GM18873 (cell line): Measurements from ENCODE around the gene LRRC8D.
"Not testable (repeated sequence)": the region's sequence is repeated elsewhere in the genome, so short reads cannot be mapped to it uniquely, and the experiment has no call there.

ENCODE experiments used
- ATAC-seq: cut with Tn5 transposase; IDR thresholded peaks from one replicate; pipeline ENCODE4 v1.9.1; 2021; ENCODE audit warnings: mild to moderate bottlenecking, moderate library complexity, moderate number of reproducible peaks; ENCODE audit not compliant: unreplicated experiment, low FRiP score

Gene LRRC8D

DNA sequence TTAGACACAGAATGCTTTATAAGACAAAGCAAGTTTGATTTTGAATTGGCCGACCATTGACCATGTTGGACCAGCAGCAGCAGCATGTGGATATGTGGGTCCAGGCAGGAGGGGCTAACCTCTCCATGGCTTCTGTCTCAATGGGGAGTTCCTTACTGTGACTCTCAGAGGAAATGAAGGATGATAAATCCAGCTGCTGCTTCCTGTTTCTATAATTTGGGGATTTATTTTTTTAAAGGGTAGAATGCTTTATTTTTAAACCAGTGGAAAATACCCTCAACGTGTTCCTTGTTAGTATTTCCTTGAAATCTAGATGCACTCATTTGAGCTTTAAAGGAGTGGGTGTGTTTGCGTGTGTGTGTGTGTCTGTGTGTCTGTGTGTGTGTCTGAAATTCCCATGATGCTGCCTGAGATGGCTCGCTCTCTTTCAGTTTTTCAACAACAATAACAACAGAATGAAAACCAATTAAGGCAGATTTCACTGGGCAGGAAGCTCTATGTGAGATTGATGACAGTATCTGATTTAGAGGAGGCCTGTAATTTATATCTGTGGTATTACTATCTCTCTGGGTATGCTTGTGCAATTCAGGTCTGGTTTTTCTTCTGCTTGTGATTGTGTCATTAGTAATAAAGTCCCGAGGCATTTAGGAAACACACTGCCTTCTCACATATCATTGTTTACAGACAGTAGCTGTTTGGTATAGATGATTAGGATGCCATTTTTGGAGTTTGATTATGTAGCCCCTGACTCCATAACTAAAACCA is 88.0 kb downstream of the LRRC8D start:
- ATAC-seq, result no peak

- no peak for ATAC-seq
Observed at GRCh38 chr1:89910268-89910667, 89.4 kb downstream of the LRRC8D start.

GRCh38 chr1:89910780-89911179 is 89.9 kb downstream of the LRRC8D start:
- ATAC-seq, result no peak

DNA sequence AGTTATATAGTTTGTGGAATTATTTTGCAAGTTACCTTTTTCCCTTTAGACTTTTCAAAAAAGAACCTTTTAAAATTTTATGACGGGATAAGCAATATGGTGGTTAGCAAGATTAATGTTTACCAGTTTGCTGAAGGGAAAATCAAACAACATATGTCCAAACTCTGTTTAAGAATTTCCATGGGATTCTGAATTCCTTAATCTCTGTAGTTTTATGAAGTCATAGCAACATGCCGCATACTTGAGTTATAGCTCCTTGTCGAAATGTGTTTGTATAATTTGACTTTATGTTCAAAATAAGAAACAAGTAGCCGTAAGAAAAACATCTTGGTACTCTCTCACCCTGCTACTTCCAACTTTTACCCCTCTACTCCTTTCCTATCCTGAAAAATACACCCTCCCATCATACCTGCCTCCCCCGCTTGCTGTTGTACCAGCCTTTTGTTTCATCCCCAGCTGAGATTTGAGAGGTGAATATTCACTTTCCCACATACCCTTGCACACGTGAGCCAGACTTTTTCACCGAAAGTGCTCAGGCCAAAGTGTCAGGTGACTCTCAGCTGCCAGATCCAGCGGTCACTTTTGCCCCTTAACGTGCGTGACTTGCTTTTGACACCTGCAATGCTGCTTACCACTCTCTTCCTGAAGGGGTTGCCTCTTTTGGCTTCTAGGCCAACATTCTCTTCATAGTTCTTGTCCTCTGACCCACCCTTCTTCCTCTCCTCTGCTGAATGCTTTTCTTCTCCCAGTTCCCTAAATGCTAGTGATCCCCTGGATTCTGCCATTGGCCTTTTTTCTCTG is 90.6 kb downstream of the LRRC8D start:
- ATAC-seq, result no peak

DNA sequence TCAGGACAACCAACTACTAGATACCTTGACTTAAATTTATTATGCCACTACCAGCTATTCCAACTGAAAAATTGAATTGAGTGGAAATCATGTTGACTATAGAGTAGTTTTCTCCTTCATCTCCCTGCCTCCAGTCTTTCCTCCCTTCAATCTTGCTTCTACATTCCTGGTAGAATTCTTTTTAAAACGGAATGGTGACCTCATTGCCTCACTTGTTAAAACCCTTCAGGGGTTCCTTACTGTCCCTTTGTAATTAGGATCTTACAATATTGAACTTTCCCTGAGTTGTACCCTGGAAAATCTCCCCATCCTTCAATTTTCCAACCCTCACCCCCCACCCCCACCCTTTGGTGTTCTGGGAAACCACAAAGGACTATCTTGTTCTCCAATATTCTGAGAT is 91.2 kb downstream of the LRRC8D start:
- no peak for ATAC-seq

DNA sequence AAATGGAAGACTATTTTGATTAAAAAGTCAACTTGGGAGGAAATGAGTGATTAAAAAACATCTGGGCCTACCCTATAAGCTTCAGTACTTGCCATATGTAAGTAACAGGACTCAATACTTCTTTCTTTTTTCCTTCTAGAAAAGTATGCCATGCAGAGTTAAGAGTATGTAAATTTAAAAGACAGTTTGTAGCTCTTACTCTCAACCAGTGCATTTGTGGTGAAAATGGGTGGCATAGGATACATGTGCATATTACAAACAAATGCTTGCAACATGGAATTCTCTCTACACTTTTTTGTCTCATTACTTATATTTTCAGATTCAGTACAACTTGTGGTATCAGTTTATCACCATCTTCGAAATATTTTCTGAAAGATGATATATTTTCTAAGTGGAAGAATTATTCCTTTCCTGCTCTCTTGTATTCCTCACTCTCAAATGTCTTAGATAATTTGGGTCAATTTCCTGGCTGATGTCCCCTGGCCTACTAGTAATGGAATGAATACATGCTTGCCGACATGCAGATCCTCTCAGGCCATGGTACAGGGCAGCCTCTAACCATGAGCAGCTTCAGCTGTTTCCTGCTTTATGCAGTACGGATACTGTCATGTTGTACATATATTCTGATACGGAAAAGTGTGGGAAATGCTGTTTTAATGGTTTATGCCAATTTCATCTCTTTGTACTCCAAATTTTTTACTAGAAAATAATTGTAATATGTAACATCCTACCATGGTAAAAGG is 92.7 kb downstream of the LRRC8D start:
- no peak for ATAC-seq

GRCh38 chr1:89917353-89917752 is 96.5 kb downstream of the LRRC8D start:
- no peak for ATAC-seq

- ATAC-seq, result no peak
Observed at GRCh38 chr1:89918127-89918793, 97.4 kb downstream of the LRRC8D start.

DNA sequence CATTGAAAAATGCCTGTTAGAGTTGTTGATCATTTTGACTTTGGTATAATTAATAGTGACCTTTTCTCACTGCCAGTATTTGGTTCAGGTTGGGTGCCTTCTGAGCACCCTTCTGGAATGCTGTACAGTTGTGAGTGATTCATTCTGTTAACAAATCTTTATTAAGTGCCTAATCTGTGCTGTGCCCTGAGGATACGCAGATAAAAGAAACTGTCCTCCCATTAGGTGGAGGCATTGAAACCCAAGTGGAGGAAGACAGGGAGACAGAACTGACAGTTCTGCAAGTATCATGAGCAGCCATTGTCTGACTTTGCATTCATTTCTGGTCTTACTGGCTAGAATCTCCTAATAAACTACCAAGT is 97.9 kb downstream of the LRRC8D start:
- no peak for ATAC-seq

DNA sequence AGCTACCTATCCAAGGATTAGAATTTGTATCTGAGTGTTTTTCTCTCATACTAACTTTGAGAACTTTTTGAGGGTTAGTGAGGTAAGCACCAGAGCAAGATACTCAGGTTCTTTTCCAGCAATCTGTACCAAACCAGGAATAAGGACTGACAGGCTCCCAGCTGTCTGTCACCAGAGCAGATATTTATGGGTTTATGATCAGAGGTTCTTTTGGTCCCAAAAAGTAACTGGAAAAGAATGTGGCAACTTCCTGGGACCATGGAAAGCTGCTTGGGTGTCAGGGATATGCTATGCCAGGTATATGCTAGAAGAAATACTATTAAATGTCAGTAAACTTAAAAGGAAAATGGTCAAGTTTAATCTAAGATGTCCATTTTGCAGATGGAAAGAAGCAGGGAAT is 98.3 kb downstream of the LRRC8D start:
- no peak for ATAC-seq

- ATAC-seq, result no peak
Observed at GRCh38 chr1:89922911-89923310, 102.1 kb downstream of the LRRC8D start.

GRCh38 chr1:89923517-89923916 is 102.7 kb downstream of the LRRC8D start:
- no peak for ATAC-seq

DNA sequence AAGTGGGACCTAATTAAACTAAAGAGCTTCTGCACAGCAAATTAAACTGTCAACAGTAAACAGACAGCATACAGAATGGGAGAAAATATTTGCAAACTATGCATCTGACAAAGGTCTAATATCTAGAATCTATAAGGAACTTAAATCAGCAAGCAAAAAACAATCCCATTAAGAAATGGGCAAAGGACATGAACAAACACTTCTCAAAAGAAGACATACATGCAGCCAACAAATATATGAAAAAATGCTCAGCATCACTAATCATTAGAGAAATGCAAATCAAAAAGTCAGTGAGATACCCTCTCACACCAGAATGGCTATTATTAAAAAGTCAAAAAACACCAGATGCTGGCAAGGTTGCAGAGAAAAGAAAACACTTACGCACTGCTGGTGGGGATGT is 103.2 kb downstream of the LRRC8D start:
- ATAC-seq, result not testable (repeated sequence)

DNA sequence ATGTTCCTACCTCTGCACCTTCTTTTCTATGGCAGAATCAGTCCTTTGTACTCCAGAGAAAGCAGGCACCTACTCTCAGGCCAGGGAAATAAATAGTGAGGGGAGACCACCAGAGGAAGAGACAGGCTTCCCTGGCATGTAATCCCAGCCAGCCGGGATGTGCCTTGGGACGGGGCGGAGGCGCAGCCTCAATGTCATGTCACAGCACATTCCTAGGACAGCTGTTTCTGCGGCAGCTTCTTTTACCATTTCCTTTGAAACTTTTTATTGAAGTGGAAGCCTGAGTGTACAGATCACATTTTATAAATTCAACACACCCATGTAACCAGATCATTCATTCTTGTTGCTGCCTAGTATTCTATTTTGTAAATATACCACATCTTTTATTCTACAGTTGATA is 106.2 kb downstream of the LRRC8D start:
- ATAC-seq, result no peak

DNA sequence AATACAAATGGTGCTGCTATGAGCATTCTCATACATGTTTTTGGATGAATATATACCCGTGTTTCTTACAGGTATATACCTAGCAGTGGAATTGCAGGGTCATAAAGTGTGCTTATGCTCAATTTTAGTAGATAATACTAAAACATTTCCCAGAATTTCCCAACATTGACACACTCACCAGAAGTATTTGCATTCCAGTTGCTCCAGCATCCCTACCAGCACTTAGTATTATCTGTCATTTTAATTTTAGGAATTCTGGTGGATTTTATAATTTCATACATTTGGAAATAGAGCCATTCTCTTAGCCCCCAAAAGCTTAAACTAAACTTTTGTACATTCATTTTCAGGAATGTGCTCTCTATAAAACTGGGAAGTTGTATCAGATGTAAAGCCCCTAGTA is 106.6 kb downstream of the LRRC8D start:
- no peak for ATAC-seq

DNA sequence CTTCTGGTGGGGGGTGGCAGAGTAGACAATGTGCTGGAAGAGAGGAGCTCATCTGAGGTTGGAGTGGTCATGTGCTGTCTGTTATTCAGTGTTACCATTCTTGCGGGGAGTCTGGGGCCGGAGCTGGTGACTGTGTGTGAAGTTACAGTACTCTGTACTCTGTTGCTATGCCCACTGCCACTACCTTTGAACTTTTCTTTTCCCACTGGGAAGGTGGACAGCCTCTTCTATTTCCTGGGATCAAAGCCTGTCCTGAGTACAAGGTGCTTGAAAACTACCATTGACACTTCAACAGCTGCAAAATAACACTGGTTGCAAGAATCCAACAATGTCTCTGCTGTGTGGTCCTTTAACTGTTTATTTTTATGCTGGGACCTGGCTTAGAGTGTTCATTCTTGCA is 107.7 kb downstream of the LRRC8D start:
- ATAC-seq, result no peak

DNA sequence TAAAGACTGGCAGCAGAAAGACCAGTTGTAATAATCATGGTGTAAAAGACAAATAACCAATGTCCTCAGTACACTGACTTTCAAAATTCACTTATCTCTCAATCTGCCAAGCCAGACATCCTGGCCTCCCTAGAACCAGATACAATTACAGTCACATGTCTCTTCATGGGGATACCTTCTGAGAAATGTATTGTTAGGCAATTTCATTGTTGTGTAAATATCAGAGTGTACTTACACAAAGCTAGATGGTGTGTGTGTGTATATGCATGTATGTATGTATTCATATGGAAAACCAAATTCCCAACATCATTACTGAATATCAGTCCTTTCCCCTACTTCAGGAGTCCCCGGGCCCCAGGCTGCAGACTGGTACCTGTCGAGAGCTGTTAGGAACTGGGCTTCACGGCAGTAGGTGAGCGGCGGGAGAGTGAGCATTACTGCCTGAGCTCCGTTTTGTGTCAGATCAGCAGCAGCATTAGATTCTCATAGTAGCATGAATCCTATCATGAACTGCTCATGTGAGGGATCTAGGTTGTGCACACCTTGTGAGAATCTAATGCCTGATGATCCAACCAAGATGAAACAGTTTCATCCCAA is 108.7 kb downstream of the LRRC8D start:
- ATAC-seq, result no peak

DNA sequence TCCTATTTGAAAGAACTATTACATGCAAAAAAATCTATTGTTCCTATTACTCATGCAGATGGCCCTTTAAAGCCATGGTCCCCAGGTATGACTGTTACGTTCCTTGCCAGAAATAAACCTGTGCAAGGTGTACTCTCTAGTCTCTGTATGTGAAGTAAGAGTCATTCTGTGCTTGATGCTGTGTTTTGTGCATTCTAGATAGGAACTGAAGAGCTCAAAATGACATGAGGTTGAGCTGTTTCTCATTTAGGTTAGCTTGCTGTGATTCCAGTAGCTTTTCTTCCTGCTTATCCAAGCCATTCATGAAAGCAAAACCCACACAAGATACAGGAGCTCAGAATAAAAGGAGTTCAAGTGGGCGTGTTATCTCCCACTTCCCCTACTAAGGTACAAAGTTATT is 109.7 kb downstream of the LRRC8D start:
- no peak for ATAC-seq

GRCh38 chr1:89931964-89932363 is 111.1 kb downstream of the LRRC8D start:
- no peak for ATAC-seq

DNA sequence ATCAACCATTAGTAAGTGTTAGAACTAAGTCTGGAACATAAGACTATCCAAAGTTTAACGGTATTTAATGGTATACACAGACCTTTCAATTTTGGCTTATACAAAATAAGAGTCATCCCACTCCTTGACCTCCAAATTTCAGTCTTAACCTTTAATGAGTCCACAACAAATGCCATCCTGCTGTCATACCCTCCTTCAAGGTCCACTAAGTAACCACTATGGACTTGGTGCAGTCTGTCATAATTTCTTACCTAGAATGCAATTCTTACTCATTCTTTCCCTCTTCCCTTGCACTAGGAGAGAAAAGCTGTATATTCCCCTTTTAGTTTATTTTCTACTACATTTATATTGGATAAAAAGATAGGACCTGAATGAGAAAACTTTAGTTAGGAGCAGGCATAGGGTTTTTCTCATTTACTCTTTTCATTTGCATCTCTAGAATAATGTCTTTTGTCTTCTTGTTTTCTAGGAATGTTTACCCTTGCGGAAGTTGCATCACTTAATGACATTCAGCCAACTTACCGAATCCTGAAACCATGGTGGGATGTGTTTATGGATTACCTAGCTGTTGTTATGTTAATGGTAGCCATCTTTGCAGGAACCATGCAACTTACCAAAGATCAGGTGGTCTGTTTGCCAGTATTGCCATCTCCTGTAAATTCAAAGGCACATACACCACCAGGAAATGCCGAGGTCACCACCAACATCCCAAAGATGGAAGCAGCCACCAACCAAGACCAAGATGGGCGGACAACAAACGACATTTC is 111.9 kb downstream of the LRRC8D start:
- no peak for ATAC-seq
